ENCODE data around the gene C14orf132. TPM values are rescaled to one million over a fixed set of nuclear protein-coding genes. Genes with fewer than 3 reads are reported as not detected.

C14orf132 gene
- total RNA-seq, 2 donors from 2014 or later = not detected

DNA sequence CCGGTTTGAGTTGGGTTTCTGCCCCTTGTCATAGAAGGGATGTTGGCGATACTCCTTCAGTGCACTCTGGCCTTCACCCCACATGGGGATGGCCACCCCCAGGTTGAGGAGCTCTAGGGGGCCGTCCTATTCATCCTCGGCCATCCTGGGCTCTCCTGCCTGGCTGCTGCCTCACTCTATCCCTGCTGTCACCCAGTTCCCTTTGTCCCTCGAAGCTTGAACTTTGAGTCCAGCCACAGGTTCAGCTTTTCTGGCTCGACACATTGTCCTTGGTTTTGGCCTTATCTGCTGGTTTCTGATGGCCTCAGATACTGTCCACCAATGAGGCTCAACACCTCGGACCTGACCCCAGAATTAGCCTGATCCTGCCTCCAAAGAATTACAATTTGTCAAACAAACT lies 58.6 kb downstream of the C14orf132 start:
- no peak for DNase-seq (ENCODE audit: low spot score)
- Mint-ChIP-seq H3K27ac (no peak overlapping the region), H3K36me3 (no peaks in the 10 kb centered on the region), H3K27me3 (peaks cover 4 to 10% of the 10 kb centered on the region in 2 donors), H3K9me3 (no peaks in the 10 kb centered on the region), H3K4me3 (no peak overlapping the region), H3K4me1 (ENCODE audit: low read depth in 2 of 2) (no peaks in the 10 kb centered on the region)
- ATAC-seq = no peak

DNA sequence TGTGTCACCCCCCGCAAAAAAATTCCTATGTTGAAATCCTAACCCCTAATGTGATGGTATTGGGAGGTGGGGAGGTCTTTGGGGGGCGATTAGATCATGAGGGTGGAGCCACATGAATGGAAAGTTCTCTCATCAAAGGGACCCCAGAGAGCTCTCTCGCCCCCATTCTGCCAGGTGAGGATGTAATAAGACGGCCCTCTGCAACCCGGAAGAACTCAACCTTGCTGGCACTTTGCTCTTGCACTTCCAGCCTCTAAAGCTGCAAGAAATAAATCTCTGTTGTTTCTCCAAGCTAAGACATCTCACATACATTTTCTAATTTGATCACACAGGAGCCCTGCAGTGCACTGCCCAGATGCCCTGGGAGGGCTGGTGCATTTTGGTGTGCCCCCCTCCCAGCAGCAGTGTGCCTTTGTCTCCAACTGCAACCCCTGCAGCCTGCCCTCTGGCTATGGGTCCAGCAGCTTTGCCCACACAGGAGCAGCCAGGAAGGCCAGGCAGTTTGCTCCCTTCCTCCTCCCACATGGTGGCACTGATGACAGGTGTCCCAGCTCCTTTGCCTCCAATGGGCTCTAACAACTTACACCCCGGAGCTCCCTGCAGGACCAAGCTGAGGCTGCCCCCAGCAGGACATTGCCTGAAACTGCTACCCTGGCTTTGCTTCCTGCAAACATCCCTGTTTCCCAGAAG lies 59.3 kb downstream of the C14orf132 start:
- H3K4me1 Mint-ChIP-seq (ENCODE audit: low read depth in 2 of 2) = no peaks in the 10 kb centered on the region
- ATAC-seq (no peak), DNase-seq (ENCODE audit: low spot score) (no peak)
- no peak overlapping the region for H3K4me3 Mint-ChIP-seq
- H3K27ac Mint-ChIP-seq = no peak overlapping the region
- H3K36me3 Mint-ChIP-seq = no peaks in the 10 kb centered on the region
- H3K9me3 Mint-ChIP-seq = no peaks in the 10 kb centered on the region
- H3K27me3 Mint-ChIP-seq = peaks cover 4 to 10% of the 10 kb centered on the region in 2 donors

GRCh38 chr14:96098999-96099335 lies 59.8 kb downstream of the C14orf132 start:
- DNase-seq (ENCODE audit: low spot score) (no peak), ATAC-seq (no peak)
- peaks cover 4 to 10% of the 10 kb centered on the region in 2 donors for H3K27me3 Mint-ChIP-seq
- no peak overlapping the region for H3K4me3 Mint-ChIP-seq
- no peaks in the 10 kb centered on the region for H3K9me3 Mint-ChIP-seq
- H3K36me3 Mint-ChIP-seq = no peaks in the 10 kb centered on the region
- no peaks in the 10 kb centered on the region for H3K4me1 Mint-ChIP-seq (ENCODE audit: low read depth in 2 of 2)
- no peak overlapping the region for H3K27ac Mint-ChIP-seq

DNA sequence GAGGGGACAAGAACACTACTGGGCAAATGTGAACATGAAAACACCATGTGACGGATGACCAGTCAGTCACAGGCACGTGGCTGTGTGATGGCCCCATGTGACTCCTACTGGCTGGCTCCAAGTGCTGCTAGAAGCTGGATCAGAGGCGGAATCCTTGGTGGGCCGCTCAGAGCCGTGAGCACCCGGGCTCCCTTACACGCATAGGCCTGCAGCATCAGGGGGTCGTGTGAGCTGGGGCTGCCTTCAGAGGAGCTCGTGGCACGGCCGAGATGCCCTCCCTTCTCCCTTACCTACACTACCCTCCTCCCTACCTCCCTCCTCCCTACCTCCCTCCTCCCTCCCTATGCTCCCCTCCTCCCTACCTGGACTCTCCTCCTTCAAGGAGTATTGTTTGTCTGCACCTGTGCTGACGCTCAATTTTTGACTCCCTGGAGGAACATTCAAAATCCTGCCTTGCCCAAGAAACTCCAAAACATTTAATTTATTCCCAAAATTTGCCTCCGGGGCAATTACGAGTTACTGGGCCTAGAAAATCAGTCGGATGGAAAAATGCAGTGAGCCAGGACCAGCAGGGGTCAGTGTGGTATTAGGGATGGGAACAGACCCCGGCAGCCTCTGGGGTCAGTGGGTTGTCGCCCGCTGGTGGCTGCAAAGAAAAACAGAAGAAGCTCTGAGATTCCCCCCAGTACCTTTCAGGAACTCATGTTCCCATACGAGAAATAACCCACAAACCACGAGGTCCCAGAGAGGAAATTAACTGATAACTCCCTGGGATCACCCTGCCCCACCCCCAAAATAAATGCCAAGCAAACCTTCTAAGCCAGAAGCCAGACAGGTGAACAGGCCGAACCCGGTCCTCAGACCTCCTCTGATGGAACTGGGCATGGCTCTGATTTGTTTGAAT lies 61.3 kb downstream of the C14orf132 start:
- no peaks in the 10 kb centered on the region for H3K9me3 Mint-ChIP-seq
- no peak overlapping the region for H3K27ac Mint-ChIP-seq
- H3K27me3 Mint-ChIP-seq = peaks cover 4 to 10% of the 10 kb centered on the region in 2 donors
- DNase-seq (ENCODE audit: low spot score) (no peak), ATAC-seq (no peak)
- H3K4me3 Mint-ChIP-seq = no peak overlapping the region
- no peaks in the 10 kb centered on the region for H3K36me3 Mint-ChIP-seq
- no peaks in the 10 kb centered on the region for H3K4me1 Mint-ChIP-seq (ENCODE audit: low read depth in 2 of 2)

DNA sequence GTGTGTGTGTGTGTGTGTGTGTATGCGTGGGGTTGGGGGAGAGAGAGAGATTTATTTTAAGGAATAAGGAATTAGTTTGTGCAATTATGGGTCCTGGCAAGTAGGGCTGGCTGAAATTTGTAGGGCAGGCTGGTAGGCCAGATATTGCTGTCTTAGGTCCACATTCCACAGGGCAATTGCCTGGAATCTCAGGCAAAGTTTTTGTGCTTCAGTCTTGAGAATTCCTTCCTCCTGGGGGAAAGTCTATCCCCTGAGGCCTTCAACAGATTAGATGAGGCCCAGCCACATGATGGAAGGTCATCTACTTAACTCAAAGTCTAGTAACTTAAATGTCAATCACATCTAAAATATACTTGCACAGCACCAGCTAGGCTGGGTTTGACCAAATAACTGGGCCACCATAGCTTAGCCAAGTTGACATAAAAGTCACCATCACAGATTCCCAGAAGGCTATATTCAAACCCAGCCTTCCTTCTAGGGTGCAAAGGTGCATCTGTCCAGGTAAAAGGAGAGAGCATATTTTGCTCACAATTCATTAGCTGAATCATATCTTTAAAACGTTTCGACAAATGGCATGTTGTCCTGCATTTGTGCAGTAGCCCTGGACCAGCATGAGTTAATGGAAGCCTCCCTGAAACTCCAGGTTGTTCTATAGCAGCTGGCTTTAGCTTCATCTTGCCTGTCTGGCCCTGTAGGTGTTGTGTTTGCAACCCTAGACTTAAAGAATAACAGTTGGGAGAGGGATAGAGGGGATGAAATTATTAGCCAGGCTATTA lies 63.1 kb downstream of the C14orf132 start:
- Mint-ChIP-seq H3K27me3 (peaks cover 0 to 5% of the 10 kb centered on the region in 2 donors), H3K9me3 (no peaks in the 10 kb centered on the region), H3K36me3 (no peaks in the 10 kb centered on the region), H3K27ac (no peak overlapping the region), H3K4me1 (ENCODE audit: low read depth in 2 of 2) (no peaks in the 10 kb centered on the region), H3K4me3 (no peak overlapping the region)
- ATAC-seq (no peak), DNase-seq (ENCODE audit: low spot score) (no peak)

- no peak overlapping the region for H3K27ac Mint-ChIP-seq
- H3K27me3 Mint-ChIP-seq = peaks cover 3 to 5% of the 10 kb centered on the region in 2 donors
- DNase-seq (ENCODE audit: low spot score) = no peak
- H3K4me1 Mint-ChIP-seq (ENCODE audit: low read depth in 2 of 2) = no peaks in the 10 kb centered on the region
- no peak overlapping the region for H3K4me3 Mint-ChIP-seq
- ATAC-seq = no peak
- no peaks in the 10 kb centered on the region for H3K36me3 Mint-ChIP-seq
- H3K9me3 Mint-ChIP-seq = no peaks in the 10 kb centered on the region
Measured at GRCh38 chr14:96103075-96103474, 63.9 kb downstream of the C14orf132 start.

DNA sequence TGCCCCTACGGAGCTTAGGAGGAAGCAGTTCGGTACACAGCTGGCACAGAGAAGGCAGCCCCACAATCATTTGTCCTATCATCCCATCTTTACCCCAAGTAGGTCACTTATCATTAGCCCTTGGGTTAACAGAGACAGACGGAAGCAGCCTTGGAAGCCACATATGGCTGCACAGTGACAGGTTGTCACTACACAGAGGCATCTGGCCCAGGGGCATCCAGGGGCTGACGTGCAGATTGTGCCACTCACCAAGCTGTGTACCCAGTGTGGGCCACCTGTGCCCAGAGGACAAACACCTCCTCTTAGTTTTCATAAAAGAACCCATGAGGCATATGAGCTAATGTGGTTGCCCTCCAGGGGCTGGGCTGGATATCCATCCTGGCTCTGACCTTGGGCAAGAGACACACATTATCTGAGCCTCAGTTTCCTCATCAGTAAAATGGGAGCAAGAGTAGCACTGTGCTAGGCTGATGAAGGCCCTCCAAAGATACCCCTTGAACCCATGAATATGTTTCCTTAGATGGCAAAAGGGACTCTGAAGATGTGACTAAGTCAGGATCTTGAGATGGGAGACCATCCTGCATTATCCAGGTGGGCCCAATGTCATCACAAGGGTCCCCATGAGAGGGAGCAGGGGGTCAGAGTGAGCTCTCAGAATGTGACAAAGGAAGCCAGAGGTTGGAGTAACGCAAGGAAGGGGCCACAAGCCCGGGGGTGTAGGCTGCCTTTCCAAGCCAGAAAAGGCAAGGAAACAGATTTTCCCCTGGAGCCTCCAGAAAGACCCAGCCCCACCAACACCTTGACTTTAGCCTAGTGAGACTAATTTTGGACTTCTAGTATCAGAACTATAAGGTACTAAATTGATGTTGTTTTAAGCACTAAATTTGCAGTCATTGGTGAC lies 64.6 kb downstream of the C14orf132 start:
- H3K4me1 Mint-ChIP-seq (ENCODE audit: low read depth in 2 of 2) = no peaks in the 10 kb centered on the region
- H3K4me3 Mint-ChIP-seq = no peak overlapping the region
- H3K27ac Mint-ChIP-seq = no peak overlapping the region
- ATAC-seq = no peak
- H3K36me3 Mint-ChIP-seq = no peaks in the 10 kb centered on the region
- no peak for DNase-seq (ENCODE audit: low spot score)
- H3K27me3 Mint-ChIP-seq = peaks cover 3 to 6% of the 10 kb centered on the region in 2 donors
- H3K9me3 Mint-ChIP-seq = no peaks in the 10 kb centered on the region

- no peak overlapping the region for H3K4me3 Mint-ChIP-seq
- H3K9me3 Mint-ChIP-seq = no peaks in the 10 kb centered on the region
- no peaks in the 10 kb centered on the region for H3K4me1 Mint-ChIP-seq (ENCODE audit: low read depth in 2 of 2)
- H3K27me3 Mint-ChIP-seq = peaks cover 3 to 9% of the 10 kb centered on the region in 2 donors
- no peak overlapping the region for H3K27ac Mint-ChIP-seq
- DNase-seq (ENCODE audit: low spot score) (no peak), ATAC-seq (no peak)
- H3K36me3 Mint-ChIP-seq = no peaks in the 10 kb centered on the region
Measured at GRCh38 chr14:96104469-96105057, 65.4 kb downstream of the C14orf132 start.

DNA sequence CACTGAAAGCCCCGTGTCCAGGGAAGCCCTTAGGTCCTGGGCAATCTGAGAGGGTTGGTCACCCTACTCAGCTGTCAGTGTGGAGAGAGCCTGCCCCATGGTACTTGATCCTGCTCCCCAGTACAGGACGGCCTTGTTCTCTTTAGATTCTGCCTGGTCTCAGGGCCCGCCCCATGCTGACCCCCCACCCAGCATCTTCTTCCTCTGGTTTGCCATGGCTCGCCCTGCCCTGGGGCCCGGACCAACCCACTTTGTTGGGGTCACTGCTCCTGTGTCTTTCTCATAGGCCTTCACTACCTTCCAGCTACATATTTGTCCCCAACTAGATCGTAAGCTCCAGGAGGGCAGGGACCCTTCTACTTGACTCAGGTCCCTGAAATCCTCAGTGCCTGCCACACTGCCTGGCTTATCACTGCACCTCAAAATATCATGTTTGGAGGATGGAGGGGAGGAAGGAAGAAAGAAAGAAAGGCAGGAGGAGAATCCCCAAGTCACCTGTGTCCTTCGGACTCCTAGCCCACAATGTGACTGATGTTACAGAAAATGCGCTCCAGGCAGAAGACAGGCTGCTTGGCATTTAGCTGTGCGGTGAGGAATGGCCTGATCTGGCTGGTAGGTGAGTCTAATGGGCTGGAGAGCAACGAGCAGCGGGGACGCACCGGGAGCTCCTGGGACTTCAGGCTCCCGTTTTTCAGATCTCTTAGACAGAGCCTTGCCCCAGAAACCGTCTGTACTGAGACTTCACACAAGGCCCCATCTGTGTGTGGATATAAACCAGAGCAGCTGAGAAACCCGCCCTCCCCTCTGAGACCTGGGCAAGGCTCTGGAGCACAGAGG lies 66.1 kb downstream of the C14orf132 start:
- H3K4me1 Mint-ChIP-seq (ENCODE audit: low read depth in 2 of 2) = no peaks in the 10 kb centered on the region
- no peak for DNase-seq (ENCODE audit: low spot score)

GRCh38 chr14:96105926-96106441 lies 66.8 kb downstream of the C14orf132 start:
- Mint-ChIP-seq H3K27ac (no peak overlapping the region), H3K4me3 (no peak overlapping the region), H3K36me3 (no peaks in the 10 kb centered on the region), H3K27me3 (peaks cover 3 to 9% of the 10 kb centered on the region in 2 donors), H3K4me1 (ENCODE audit: low read depth in 2 of 2) (no peaks in the 10 kb centered on the region), H3K9me3 (no peaks in the 10 kb centered on the region)
- no peak for DNase-seq (ENCODE audit: low spot score)
- ATAC-seq = no peak

More for the DNA sequence above, 66.1 kb downstream of the C14orf132 start:
- ATAC-seq = no peak
- Mint-ChIP-seq H3K9me3 (no peaks in the 10 kb centered on the region), H3K4me3 (no peak overlapping the region), H3K36me3 (no peaks in the 10 kb centered on the region), H3K27me3 (peaks cover 3 to 9% of the 10 kb centered on the region in 2 donors), H3K27ac (no peak overlapping the region)

GRCh38 chr14:96106891-96107290 lies 67.7 kb downstream of the C14orf132 start:
- Mint-ChIP-seq H3K27ac (no peak overlapping the region), H3K4me1 (ENCODE audit: low read depth in 2 of 2) (no peaks in the 10 kb centered on the region), H3K27me3 (peaks cover 3 to 18% of the 10 kb centered on the region in 2 donors), H3K9me3 (no peaks in the 10 kb centered on the region), H3K36me3 (no peaks in the 10 kb centered on the region), H3K4me3 (no peak overlapping the region)
- DNase-seq (ENCODE audit: low spot score) (no peak), ATAC-seq (no peak)

All from natural killer cell treated with Interleukin-12 subunit alpha and Interleukin-12 subunit beta and Interleukin-15 and Interleukin-18, amount 100 ng/mL, for 72 hours (primary cell).